MM.1S (cell line): ENCODE data around the gene CD4.

Source experiments
- EZH2 ChIP-seq: fragments of 300-600 bp; sonication (generic); optimal IDR thresholded peaks from 2 replicates; pipeline ENCODE3; 2017; ENCODE audit warnings: low read depth, mild to moderate bottlenecking, antibody characterized with exemption, low read length, mixed read lengths
- EZH2phosphoT487 ChIP-seq: fragments of 300-600 bp; sonication (generic); IDR thresholded peaks from 2 replicates; pipeline ENCODE4 v1.6.1; 2018; ENCODE audit warnings: antibody characterized with exemption, low read length
- TF ChIP-seq, protein P1 (sequence below): fragments of 300-600 bp; sonication (generic); IDR thresholded peaks from 2 replicates; pipeline ENCODE4 v1.5.1; 2016; ENCODE audit warnings: antibody characterized with exemption, low read length, mixed read lengths

DNA sequence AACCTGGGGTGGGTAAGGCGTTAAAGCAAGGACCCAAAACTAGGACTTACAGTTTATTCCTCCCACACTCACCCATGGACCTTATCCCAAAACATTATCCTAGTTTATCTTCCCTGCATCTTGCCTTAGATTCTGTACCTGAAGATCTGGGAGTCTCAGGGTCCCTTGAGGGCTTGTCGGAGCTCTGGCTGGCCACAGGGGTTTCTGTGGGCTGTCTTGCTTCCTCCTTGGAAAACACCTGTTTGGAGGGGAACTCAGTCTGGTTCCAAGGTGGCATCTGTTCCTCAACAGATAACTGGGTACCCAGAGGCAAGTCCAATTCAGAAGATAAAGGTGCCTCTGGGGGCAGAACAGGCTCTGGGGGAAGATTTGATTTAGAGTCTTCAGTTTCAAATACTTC lies 60.1 kb downstream of the CD4 start:
- TF ChIP-seq, protein P1, sequence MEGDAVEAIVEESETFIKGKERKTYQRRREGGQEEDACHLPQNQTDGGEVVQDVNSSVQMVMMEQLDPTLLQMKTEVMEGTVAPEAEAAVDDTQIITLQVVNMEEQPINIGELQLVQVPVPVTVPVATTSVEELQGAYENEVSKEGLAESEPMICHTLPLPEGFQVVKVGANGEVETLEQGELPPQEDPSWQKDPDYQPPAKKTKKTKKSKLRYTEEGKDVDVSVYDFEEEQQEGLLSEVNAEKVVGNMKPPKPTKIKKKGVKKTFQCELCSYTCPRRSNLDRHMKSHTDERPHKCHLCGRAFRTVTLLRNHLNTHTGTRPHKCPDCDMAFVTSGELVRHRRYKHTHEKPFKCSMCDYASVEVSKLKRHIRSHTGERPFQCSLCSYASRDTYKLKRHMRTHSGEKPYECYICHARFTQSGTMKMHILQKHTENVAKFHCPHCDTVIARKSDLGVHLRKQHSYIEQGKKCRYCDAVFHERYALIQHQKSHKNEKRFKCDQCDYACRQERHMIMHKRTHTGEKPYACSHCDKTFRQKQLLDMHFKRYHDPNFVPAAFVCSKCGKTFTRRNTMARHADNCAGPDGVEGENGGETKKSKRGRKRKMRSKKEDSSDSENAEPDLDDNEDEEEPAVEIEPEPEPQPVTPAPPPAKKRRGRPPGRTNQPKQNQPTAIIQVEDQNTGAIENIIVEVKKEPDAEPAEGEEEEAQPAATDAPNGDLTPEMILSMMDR: no peak
- TF ChIP-seq EZH2: no peak
- no peak for TF ChIP-seq EZH2phosphoT487
